GM19238 (cell line): ENCODE results near the gene FKBP1B.
"Not testable (repeated sequence)": the region's sequence is repeated elsewhere in the genome, so short reads cannot be mapped to it uniquely, and the experiment has no call there.

Experiments used
- DNase-seq: peaks from one replicate; pipeline ENCODE4 v3.0.0; 2011; ENCODE audit warnings: low spot score; ENCODE audit not compliant: insufficient read length

FKBP1B gene

GRCh38 chr2:24022324-24022974, 27.1 kb upstream of the FKBP1B start:
- no peak for DNase-seq

DNA sequence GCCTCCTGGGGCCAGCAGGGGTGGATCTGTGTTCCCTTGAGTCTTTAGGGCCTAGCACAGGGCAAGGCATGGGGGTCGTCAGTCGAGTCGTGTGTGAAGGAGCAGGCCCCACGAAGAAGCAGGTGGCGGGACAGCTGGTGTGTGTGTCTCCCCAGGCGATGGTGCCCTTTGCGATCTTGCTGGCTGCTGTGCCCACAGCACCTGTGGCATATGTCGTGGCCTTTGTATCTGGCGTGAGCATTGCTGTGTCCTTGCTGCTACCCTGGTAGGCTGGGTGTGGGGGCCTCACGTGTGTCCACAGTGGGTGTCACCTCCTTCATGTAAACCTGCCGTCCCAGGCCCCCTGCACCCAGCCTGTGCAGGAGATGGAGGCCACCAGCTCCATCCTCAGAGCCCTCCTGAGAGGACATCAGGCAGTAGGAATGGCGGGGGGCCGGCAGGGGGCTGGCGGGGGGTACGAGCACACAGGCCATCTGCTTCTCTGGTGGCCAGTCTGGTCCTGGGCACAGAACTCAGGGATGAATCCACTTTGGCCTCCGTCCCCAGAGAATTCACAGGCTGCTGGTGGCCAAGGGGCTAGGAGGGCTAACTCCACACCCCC, 26.5 kb upstream of the FKBP1B start:
- DNase-seq, result no peak

- no peak for DNase-seq
These were observed 25.5 kb upstream of the FKBP1B start for GRCh38 chr2:24024018-24024417.

DNA sequence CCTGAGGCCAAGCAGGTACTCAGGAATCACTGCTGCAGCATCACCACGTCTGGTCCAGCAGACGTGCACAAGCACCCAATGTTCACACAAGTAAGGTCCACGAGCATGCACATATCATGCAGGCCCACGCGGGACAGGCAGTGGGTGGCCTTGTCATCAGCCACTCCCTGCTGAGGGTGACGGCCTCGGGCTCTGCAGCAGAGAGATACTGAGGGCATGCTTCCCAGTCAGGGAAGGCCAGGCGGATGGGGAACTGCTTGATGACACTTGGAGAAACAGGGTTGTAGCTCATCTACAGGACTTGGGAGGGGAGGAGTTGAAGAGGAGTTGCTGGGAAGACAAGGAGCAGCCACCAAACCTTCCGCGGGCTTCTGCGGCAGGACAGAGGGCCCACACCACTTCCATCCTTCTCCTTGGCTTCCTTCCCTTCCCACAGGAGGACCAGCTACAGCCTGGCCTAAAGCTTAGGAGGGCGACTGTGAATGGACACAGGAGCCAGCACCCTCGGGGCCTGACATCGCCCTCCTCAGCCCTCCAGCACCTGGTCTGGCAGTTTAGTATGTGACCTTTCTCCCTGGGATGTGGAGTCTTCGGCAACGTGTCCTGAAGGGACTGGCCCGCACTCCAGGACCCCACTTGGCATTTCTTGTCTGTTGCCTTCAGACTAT, 24.4 kb upstream of the FKBP1B start:
- DNase-seq, result no peak

GRCh38 chr2:24026233-24026632, 23.3 kb upstream of the FKBP1B start:
- no peak for DNase-seq

DNA sequence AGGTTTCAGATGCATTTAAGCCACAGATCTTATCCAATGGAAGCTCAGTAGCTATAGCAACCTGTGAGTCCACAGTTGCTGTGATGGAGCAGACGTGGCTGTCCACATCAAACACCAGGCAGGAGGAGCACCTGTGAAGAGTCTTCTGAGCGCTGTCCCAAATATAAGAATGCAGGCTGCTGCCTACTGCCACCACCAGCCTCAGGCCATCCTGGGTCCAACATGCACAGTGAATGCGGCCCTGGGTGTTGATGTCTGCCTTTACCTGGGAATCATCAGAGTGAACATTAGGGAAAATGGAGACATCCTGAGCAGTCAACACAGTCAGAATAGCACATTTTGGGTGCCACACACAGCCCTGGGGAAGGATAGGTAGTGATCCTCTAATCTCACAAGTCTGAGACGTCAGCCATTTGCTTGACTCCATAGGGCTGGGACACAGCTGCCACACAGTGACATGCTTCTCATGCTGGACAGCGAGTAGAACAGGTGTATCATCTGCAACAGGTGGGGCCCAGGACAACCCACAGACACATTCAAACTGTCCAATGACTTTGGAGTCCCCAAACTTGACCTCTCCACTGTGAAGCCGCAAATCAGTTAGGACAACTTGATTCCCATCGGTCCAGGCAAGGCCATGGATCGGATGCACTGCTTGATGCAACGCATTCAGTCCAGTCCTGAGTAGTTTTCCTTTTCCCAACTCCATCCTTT, 10.6 kb upstream of the FKBP1B start:
- DNase-seq, result no peak

DNA sequence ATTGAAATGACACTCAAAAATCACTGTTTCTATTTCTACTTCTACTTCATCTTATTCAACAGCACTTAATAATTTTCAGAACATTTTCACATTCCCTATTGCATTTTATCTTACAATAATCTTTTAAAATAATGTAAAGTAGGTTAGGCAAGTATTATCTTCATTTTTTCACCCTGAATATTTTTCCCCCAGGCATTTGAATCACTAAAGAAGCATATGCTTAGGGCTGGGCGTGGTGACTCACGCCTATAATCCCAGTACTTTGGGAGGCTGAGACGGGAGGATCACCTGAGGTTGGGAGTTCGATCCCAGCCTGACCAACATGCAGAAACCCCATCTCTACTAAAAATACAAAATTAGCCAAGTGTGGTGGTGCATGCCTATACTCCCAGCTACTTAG, 9.0 kb upstream of the FKBP1B start:
- no peak for DNase-seq

GRCh38 chr2:24043133-24043532, 6.4 kb upstream of the FKBP1B start:
- DNase-seq, result not testable (repeated sequence)

- no peak for DNase-seq
These were observed 3.7 kb upstream of the FKBP1B start for GRCh38 chr2:24045511-24046508.

- no peak for DNase-seq
These were observed 3.0 kb upstream of the FKBP1B start for GRCh38 chr2:24046599-24046929.

DNA sequence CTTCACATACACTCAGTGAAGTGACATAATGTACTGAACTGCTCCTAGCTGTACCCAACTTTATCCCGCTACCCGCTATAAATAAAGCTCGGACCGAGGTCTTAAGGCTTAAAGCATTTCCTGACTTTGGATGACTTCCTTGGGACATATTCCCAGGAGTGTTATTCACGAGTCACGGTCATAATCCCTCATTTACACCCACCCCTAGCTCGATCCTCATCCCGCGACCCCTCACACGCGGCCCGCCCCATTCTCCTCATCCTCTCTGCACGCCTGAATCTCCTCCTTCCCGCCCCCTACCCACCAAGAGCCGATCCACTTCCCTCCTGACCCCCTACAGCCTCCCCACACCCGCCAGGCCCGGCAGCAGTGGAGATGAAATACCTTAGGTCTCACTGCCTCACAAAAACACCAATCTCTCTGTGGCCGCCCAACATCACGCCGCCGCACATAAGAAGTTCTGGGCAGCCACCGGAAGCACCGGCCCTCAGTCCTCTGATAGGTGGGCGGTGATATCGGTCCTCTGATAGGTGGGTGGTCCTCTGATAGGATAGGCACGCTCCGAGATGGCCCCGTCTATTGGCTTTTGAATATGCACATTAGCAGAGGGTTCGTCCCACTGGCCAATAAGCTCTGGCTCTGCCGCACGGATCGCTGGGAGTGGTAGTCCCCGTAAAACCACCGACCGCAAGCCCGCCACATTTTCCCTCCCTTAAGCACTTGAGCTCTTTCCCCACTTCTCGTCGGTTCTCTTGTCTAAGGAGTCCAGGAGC, 2.4 kb upstream of the FKBP1B start, which contains the start of gene WDCP:
Gene WDCP, minus strand, starts transcription at position 462 of the 773 bp plus-strand sequence. CDS start 7,897 bp downstream, outside the sequence.
- DNase-seq, result peak; percentile 79

DNA sequence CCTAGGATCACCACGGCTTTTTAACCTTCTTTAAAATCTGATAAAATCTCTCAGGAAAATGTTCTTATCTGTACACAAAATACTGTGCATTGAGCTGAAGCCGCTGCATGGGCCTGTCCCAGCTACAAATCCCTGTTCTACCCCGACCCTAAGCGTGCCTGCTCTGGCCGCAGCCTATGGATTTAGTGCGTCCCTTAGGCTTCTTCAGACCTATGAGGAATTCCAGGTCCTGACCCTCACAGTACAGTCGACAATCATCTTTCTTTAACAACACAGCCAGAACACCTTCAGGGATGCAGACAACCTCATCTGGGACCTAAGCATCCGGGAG, 1.9 kb upstream of the FKBP1B start:
- no peak for DNase-seq

- no peak for DNase-seq
These were observed 614 bp upstream of the FKBP1B start for GRCh38 chr2:24048769-24049484.

DNA sequence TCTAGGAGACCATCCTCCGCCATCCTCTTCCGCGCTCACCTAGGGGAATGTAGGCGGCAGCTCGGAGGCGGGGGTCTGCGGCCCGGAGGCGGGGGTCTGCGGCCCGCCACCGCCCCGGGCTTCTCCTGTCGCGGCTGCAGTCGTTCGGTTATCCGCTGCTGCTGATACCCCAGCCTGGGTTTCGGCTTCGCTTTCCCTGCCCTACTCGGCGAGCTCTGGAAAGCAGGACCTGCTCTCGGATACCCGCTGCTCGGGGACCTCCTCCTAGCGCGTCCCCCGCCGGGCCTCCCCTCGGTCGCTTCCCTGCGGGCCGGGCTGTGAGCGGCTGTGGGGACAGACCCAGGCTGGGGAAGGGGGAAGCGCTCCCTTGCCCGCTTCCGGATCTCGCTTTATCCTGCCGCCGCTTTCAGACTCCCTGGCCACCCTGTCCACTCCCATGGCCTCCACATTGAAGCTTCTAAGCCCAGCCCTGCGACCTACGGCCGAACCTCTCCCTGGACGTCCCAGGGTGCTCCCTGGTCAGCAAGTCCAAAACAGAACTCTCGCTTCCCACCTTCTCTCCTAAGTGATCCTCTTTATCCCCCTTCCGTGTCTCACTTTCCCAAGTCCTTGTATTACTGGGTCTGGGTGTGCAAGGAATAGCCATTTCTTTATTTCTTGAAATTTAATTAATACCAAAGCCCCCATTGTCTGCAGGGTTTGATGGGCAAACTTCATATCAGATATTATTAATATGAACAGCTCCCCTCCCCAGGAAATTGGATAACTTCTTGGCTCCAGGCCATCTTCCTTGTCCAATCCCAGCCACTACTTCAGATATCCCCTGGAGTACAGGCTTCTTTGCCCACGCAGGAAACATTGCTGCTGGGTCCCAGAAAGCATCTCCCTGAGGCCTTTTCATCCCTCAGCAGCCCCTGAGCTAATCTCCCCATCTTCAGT, 769 bp downstream of the FKBP1B start:
- no peak for DNase-seq

DNA sequence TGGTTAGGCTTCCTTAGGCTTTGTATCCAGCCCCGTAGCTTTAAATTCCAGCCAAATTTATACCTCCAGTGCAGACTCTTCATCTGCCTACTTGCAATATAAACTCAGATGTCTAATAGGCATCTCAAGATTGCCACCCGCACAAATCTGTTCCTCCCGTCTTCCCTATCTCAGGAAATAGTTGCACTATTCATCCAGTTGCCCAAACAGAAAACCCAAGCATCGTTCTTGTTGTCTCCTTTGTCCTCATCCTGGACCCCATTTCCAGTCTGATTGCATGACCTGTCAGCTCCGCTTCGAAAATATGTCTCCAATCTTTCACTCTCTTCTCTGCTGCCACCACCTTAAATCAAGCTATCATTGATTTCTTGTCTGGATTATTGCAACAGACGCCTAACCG, 2.3 kb downstream of the FKBP1B start:
- no peak for DNase-seq

- no peak for DNase-seq
These were observed 3.4 kb downstream of the FKBP1B start for GRCh38 chr2:24052951-24053350.

DNA sequence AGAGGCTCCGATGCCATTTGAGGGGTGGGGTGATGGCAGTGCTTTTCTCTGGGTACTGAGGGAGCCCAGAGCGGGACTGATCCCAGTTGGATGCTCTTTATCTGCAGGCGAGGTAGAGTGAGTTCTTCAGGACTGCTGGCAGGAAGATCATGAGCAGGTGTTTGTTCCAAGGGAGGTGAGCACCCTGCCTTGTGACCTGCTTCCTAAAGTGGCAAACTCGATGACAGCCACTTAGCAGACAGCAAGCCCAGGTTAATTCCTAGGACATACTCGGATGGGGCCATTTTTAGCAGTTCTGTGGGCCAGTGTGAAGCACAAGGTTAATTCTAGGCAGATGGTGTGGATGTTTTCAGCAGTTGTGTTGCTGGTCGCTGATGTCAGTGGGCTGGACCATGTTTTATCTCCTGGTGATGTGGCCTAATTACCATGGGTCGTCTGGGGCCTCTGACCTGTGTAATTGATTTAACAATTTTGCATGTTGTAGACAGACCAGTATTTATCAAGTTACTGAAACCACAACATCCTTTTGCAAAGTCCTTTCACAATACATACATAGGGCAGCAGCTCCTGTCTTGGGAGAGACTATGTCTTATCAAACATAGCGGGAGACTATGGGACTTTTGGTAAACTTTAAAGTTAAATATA, 4.9 kb downstream of the FKBP1B start:
- no peak for DNase-seq

DNA sequence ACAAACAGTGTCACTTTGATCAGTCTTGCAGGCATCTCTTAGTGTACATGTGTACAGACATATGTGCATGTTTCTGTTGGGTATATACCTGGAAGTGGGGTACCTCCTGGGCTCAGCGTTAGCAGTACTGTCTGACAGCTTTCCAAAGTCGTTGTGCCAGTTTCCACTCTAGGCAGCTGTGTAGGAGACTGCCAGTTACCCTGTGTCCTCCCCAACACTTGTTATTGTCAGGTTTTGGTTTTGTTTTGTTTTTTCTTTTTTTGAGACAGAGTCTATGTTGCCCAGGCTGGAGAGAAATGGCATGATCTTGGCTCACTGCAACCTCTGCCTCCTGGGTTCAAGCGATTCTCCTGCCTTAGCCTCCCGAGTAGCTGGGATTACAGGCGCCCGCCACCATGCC, 6.2 kb downstream of the FKBP1B start:
- DNase-seq, result no peak
